H1 (cell line): Measurements from ENCODE around the gene MED16. TPM values are rescaled to one million over a fixed set of nuclear protein-coding genes. Genes with fewer than 3 reads are reported as not detected.

Experiments used
- CHD2 ChIP-seq: IDR thresholded peaks from 2 replicates; pipeline ENCODE4 v1.6.1; 2012; ENCODE audit warnings: low read length, improper control_type of control experiment
- CREB1 ChIP-seq: IDR thresholded peaks from 2 replicates; pipeline ENCODE4 v1.6.1; 2012; ENCODE audit warnings: inconsistent platforms
- CTBP2 ChIP-seq: IDR thresholded peaks from 2 replicates; pipeline ENCODE4 v1.7.0; 2011; ENCODE audit warnings: borderline replicate concordance, mild to moderate bottlenecking, moderate library complexity, mixed read lengths, low read length; ENCODE audit not compliant: insufficient read depth, insufficient read length
- EZH2 ChIP-seq: fragments of 200-600 bp; sonication (generic); IDR thresholded peaks from 2 replicates; pipeline ENCODE4 v1.7.1; 2012; ENCODE audit warnings: low read depth, mild to moderate bottlenecking, moderate library complexity, low read length, inconsistent platforms; ENCODE audit not compliant: severe bottlenecking
- JUN ChIP-seq: IDR thresholded peaks from 2 replicates; pipeline ENCODE4 v1.6.1; 2011; ENCODE audit warnings: low read depth, mild to moderate bottlenecking, improper control_type of control experiment, low read length
- TAF7 ChIP-seq: optimal IDR thresholded peaks from 2 replicates; pipeline ENCODE3; 2011; ENCODE audit warnings: low read depth, mild to moderate bottlenecking, inconsistent platforms, low read length, moderate library complexity, borderline replicate concordance
- YY1 ChIP-seq: IDR thresholded peaks from 2 replicates; pipeline ENCODE4 v1.6.1; 2011; ENCODE audit warnings: low read depth, mild to moderate bottlenecking, low read length
- ZNF274 ChIP-seq: IDR thresholded peaks from 2 replicates; pipeline ENCODE4 v1.7.0; 2012; ENCODE audit warnings: low read length, borderline replicate concordance; ENCODE audit errors: extremely low read depth
- polyA plus RNA-seq, 7 experiments: library from polyadenylated mRNA; depleted of rRNA in 3 of 7; stranded (reverse) in 5 of 7; unstranded in 2 of 7; fragments of >200 nt in 5 of 7; fragments of 200-250 nt in 2 of 7; gene quantifications; 1 replicate in 5 of 7; 2 replicates in 1 of 7; 4 replicates in 1 of 7; pipeline versions ENCODE4 v1.2.1 to v1.2.3, GENCODE V29; 2011 to 2013; ENCODE audit warnings: missing spikeins in 2 of 7, mixed read lengths in 2 of 7
- total RNA-seq: library from RNA; stranded (reverse); fragmentation: NEBNext Ultra II Directional; extraction: Animal tissue kit (Norgen Biotek cat#: 25700); gene quantifications from 2 replicates; pipeline ENCODE4 v1.2.1, GENCODE V29; 2021
- TF ChIP-seq, protein P1 (sequence below): fragments of 300-600 bp; sonication (generic); IDR thresholded peaks from 2 replicates; pipeline ENCODE4 v1.7.1; 2012; ENCODE audit warnings: low read length, moderate library complexity, mild to moderate bottlenecking, inconsistent platforms; ENCODE audit not compliant: insufficient replicate concordance

The MED16 gene
- total and polyA plus RNA-seq, 2 of the 8 experiments (the other 6 are each of a cell fraction or from before 2014, with no cell fraction given): 51.0 to 67.2 TPM

DNA sequence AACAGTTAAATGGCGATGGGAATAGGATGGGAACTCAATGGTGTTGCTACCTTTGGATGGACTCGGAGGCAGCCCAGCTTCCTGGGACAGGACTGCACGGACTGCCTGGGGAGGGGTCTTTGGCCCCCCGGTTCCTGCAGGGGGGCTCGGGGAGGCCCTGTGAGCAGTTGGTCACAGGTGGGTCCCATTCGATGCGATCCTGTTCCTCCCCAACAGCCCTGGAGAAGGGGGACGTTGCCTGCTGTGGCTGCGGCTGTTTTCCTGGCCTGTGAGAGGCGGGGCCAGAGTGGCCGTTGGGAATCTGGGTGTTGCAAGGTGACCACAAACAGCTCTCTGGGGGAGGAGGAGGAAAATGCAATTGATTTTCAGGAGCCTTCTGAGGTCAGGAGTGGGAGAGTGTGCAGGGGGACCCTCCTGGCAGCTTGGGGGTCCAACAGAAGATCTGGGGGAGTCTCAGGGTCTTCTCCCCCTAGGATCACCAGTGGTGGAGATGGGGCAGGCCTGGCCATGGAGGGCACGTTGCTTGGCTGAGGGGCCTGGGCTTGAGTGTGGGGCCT, 69.3 kb downstream of the MED16 start (continued):
- TF ChIP-seq CTBP2 (no peak), TAF7 (no peak), JUN (no peak), YY1 (no peak), CREB1 (no peak), ZNF274 (no peak), CHD2 (no peak), EZH2 (no peak)
- TF ChIP-seq, protein P1, sequence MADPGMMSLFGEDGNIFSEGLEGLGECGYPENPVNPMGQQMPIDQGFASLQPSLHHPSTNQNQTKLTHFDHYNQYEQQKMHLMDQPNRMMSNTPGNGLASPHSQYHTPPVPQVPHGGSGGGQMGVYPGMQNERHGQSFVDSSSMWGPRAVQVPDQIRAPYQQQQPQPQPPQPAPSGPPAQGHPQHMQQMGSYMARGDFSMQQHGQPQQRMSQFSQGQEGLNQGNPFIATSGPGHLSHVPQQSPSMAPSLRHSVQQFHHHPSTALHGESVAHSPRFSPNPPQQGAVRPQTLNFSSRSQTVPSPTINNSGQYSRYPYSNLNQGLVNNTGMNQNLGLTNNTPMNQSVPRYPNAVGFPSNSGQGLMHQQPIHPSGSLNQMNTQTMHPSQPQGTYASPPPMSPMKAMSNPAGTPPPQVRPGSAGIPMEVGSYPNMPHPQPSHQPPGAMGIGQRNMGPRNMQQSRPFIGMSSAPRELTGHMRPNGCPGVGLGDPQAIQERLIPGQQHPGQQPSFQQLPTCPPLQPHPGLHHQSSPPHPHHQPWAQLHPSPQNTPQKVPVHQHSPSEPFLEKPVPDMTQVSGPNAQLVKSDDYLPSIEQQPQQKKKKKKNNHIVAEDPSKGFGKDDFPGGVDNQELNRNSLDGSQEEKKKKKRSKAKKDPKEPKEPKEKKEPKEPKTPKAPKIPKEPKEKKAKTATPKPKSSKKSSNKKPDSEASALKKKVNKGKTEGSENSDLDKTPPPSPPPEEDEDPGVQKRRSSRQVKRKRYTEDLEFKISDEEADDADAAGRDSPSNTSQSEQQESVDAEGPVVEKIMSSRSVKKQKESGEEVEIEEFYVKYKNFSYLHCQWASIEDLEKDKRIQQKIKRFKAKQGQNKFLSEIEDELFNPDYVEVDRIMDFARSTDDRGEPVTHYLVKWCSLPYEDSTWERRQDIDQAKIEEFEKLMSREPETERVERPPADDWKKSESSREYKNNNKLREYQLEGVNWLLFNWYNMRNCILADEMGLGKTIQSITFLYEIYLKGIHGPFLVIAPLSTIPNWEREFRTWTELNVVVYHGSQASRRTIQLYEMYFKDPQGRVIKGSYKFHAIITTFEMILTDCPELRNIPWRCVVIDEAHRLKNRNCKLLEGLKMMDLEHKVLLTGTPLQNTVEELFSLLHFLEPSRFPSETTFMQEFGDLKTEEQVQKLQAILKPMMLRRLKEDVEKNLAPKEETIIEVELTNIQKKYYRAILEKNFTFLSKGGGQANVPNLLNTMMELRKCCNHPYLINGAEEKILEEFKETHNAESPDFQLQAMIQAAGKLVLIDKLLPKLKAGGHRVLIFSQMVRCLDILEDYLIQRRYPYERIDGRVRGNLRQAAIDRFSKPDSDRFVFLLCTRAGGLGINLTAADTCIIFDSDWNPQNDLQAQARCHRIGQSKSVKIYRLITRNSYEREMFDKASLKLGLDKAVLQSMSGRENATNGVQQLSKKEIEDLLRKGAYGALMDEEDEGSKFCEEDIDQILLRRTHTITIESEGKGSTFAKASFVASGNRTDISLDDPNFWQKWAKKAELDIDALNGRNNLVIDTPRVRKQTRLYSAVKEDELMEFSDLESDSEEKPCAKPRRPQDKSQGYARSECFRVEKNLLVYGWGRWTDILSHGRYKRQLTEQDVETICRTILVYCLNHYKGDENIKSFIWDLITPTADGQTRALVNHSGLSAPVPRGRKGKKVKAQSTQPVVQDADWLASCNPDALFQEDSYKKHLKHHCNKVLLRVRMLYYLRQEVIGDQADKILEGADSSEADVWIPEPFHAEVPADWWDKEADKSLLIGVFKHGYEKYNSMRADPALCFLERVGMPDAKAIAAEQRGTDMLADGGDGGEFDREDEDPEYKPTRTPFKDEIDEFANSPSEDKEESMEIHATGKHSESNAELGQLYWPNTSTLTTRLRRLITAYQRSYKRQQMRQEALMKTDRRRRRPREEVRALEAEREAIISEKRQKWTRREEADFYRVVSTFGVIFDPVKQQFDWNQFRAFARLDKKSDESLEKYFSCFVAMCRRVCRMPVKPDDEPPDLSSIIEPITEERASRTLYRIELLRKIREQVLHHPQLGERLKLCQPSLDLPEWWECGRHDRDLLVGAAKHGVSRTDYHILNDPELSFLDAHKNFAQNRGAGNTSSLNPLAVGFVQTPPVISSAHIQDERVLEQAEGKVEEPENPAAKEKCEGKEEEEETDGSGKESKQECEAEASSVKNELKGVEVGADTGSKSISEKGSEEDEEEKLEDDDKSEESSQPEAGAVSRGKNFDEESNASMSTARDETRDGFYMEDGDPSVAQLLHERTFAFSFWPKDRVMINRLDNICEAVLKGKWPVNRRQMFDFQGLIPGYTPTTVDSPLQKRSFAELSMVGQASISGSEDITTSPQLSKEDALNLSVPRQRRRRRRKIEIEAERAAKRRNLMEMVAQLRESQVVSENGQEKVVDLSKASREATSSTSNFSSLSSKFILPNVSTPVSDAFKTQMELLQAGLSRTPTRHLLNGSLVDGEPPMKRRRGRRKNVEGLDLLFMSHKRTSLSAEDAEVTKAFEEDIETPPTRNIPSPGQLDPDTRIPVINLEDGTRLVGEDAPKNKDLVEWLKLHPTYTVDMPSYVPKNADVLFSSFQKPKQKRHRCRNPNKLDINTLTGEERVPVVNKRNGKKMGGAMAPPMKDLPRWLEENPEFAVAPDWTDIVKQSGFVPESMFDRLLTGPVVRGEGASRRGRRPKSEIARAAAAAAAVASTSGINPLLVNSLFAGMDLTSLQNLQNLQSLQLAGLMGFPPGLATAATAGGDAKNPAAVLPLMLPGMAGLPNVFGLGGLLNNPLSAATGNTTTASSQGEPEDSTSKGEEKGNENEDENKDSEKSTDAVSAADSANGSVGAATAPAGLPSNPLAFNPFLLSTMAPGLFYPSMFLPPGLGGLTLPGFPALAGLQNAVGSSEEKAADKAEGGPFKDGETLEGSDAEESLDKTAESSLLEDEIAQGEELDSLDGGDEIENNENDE: no peak
